ENCODE data around the gene ARHGAP31.
"Not testable (repeated sequence)": the region's sequence is repeated elsewhere in the genome, so short reads cannot be mapped to it uniquely, and the experiment has no call there.

Gene ARHGAP31

GRCh38 chr3:119352034-119352609 is 57.9 kb downstream of the ARHGAP31 start:
- DNase-seq: no peak

- no peak for DNase-seq
Observed at GRCh38 chr3:119352863-119353527, 58.8 kb downstream of the ARHGAP31 start.

- DNase-seq: not testable (repeated sequence)
Observed at GRCh38 chr3:119355608-119356007, 61.4 kb downstream of the ARHGAP31 start.

- no peak for DNase-seq
Observed at GRCh38 chr3:119356646-119357045, 62.5 kb downstream of the ARHGAP31 start.

GRCh38 chr3:119357190-119357589 is 63.0 kb downstream of the ARHGAP31 start:
- DNase-seq: no peak

- no peak for DNase-seq
Observed at GRCh38 chr3:119359476-119360326, 65.5 kb downstream of the ARHGAP31 start.

- DNase-seq: no peak
Observed at GRCh38 chr3:119360736-119361462, 66.7 kb downstream of the ARHGAP31 start.

GRCh38 chr3:119362010-119362409 is 67.8 kb downstream of the ARHGAP31 start:
- no peak for DNase-seq

GRCh38 chr3:119362940-119363725 is 69.0 kb downstream of the ARHGAP31 start:
- no peak for DNase-seq

GRCh38 chr3:119364401-119364800 is 70.2 kb downstream of the ARHGAP31 start:
- no peak for DNase-seq

- DNase-seq: no peak
Observed at GRCh38 chr3:119365418-119365817, 71.2 kb downstream of the ARHGAP31 start.

- DNase-seq: no peak
Observed at GRCh38 chr3:119367000-119367399, 72.8 kb downstream of the ARHGAP31 start.

GRCh38 chr3:119368298-119368697 is 74.1 kb downstream of the ARHGAP31 start:
- DNase-seq: no peak

GRCh38 chr3:119371786-119372185 is 77.6 kb downstream of the ARHGAP31 start:
- DNase-seq: not testable (repeated sequence)

- no peak for DNase-seq
Observed at GRCh38 chr3:119375106-119375505, 80.9 kb downstream of the ARHGAP31 start.

- DNase-seq: no peak
Observed at GRCh38 chr3:119375510-119375909, 81.3 kb downstream of the ARHGAP31 start.

- no peak for DNase-seq
Observed at GRCh38 chr3:119376758-119377157, 82.6 kb downstream of the ARHGAP31 start.

GRCh38 chr3:119378259-119378803 is 84.1 kb downstream of the ARHGAP31 start:
- DNase-seq: no peak

- DNase-seq: no peak
Observed at GRCh38 chr3:119380697-119381096, 86.5 kb downstream of the ARHGAP31 start.

- no peak for DNase-seq
Observed at GRCh38 chr3:119382134-119382533, 88.0 kb downstream of the ARHGAP31 start.

- no peak for DNase-seq
Observed at GRCh38 chr3:119388577-119388976, 94.4 kb downstream of the ARHGAP31 start.

- no peak for DNase-seq
Observed at GRCh38 chr3:119395923-119396358, 101.8 kb downstream of the ARHGAP31 start.

Measured in activated CD4-positive, CD25-positive, alpha-beta regulatory T cell treated with anti-CD3 and anti-CD28 coated beads, Interleukin-2, amount 50 U/mL, for 72 hours (primary cell).